HCT116 (cell line): ENCODE results near the gene KLHL18. TPM values are rescaled to one million over a fixed set of nuclear protein-coding genes. Genes with fewer than 3 reads are reported as not detected.

Experiments used
- ATAC-seq: fragments of 200-7000 bp; cut with Tn5 transposase; 2 replicates; pipeline ENCODE4 v1.9.1; 2020; ENCODE audit warnings: mild to moderate bottlenecking, moderate library complexity
- BruUV-seq: library from RNA; stranded (reverse); fragments of 400-500 nt; replicated peaks from 2 replicates; lab custom pipeline; 2021; lab: Mats Ljungman, UMichigan
- CTCF ChIA-PET: fragments of 300-600 bp; sonication (Branson Sonifier 250); formaldehyde crosslinking; loops from one replicate; lab custom pipeline; 2021; ENCODE audit warnings: antibody characterized with exemption; lab: Charles Lee
- POLR2A ChIA-PET: fragments of 300-600, 350-600 bp; sonication (Branson Sonifier 250); formaldehyde crosslinking; loops from one replicate; lab custom pipeline; 2021; ENCODE audit warnings: antibody characterized with exemption; lab: Charles Lee
- RAD21 ChIA-PET, 2 experiments: fragments of 300-600 bp; sonication (Branson Sonifier 250); formaldehyde crosslinking; loops; one replicate each; lab custom pipeline; 2023; ENCODE audit warnings: low total read pairs in 2 of 2; ENCODE audit not compliant: uncharacterized antibody in 2 of 2, unreplicated experiment in 2 of 2, low non-redundant PET in 1 of 2; lab: Charles Lee
- DNase-seq: peaks from one replicate; pipeline ENCODE4 v3.0.0-alpha.2; 2010; ENCODE audit warnings: low read depth, low spot score
- H2AFZ ChIP-seq: fragments of 200-600 bp; shearing (Covaris generic), sonication (generic); 2 replicates; pipeline ENCODE4 v1.6.1; 2017; ENCODE audit warnings: low read depth, mixed run types, mixed read lengths, antibody characterized with exemption, low read length; ENCODE audit not compliant: poor library complexity, severe bottlenecking
- H3K27ac ChIP-seq: 2 replicates; pipeline ENCODE4 v1.5.1; 2012; ENCODE audit warnings: low read depth, low read length
- H3K27me3 ChIP-seq: fragments of 200-600 bp; sonication (generic); 2 replicates; pipeline ENCODE4 v1.6.1; 2016; ENCODE audit warnings: mixed run types, low read length, mixed read lengths; ENCODE audit not compliant: insufficient read depth
- H3K36me3 ChIP-seq, 2 experiments: fragments of 200-500 bp in 1 of 2; fragments of 200-600 bp in 1 of 2; sonication (Bioruptor generic) in 1 of 2; sonication (generic) in 1 of 2; 2 replicates each; pipeline versions ENCODE4 v1.5.1 to v1.6.1; 2014 to 2016; ENCODE audit warnings: low read length in 2 of 2, inconsistent platforms in 1 of 2, mixed read lengths in 1 of 2, mixed run types in 1 of 2; ENCODE audit not compliant: insufficient read depth in 2 of 2, control insufficient read depth in 1 of 2
- H3K4me1 ChIP-seq, 2 experiments: fragments of 200-600 bp in 1 of 2; sonication (generic) in 1 of 2; 2 replicates each; pipeline versions ENCODE4 v1.5.1 to v1.6.1; 2012 to 2017; ENCODE audit warnings: low read length in 2 of 2, inconsistent platforms in 1 of 2, mild to moderate bottlenecking in 1 of 2, mixed read lengths in 1 of 2, mixed run types in 1 of 2, moderate library complexity in 1 of 2; ENCODE audit not compliant: insufficient read depth in 2 of 2, control insufficient read depth in 1 of 2
- H3K4me2 ChIP-seq: fragments of 200-600 bp; sonication (generic); 2 replicates; pipeline ENCODE4 v1.6.1; 2017; ENCODE audit warnings: mixed run types, low read length, mixed read lengths
- H3K4me3 ChIP-seq, 2 experiments: fragments of 200-600 bp in 1 of 2; sonication (generic) in 1 of 2; replicated peaks in 1 of 2; 2 replicates each; pipeline ENCODE4 v1.5.1; 2011 to 2016; ENCODE audit warnings: low read length in 2 of 2, control low read depth in 1 of 2, low read depth in 1 of 2, mild to moderate bottlenecking in 1 of 2, mixed read lengths in 1 of 2, mixed run types in 1 of 2
- H3K79me2 ChIP-seq: fragments of 200-600 bp; sonication (generic); 2 replicates; pipeline ENCODE4 v1.6.1; 2017; ENCODE audit warnings: mild to moderate bottlenecking, mixed run types, low read length, moderate library complexity, mixed read lengths; ENCODE audit not compliant: insufficient read depth
- H3K9ac ChIP-seq: fragments of 200-600 bp; sonication (generic); 2 replicates; pipeline ENCODE4 v1.6.1; 2016; ENCODE audit warnings: low read length, mixed read lengths
- H3K9me2 ChIP-seq: fragments of 200-600 bp; sonication (generic), shearing (Covaris generic); 2 replicates; pipeline ENCODE4 v1.6.1; 2017; ENCODE audit warnings: mixed run types, mild to moderate bottlenecking, moderate library complexity; ENCODE audit not compliant: insufficient read depth
- H3K9me3 ChIP-seq, 2 experiments: fragments of 200-500 bp in 1 of 2; fragments of 200-600 bp in 1 of 2; sonication (Bioruptor generic) in 1 of 2; sonication (generic) in 1 of 2; 2 replicates each; pipeline ENCODE4 v1.6.1; 2014 to 2017; ENCODE audit warnings: low read length in 2 of 2, mixed read lengths in 2 of 2, inconsistent platforms in 1 of 2, low read depth in 1 of 2, mild to moderate bottlenecking in 1 of 2, mixed run types in 1 of 2, moderate library complexity in 1 of 2; ENCODE audit not compliant: control insufficient read depth in 1 of 2, insufficient read depth in 1 of 2
- H4K20me1 ChIP-seq: fragments of 200-600 bp; sonication (generic), shearing (Covaris generic); 2 replicates; pipeline ENCODE4 v1.6.1; 2017; ENCODE audit warnings: mixed run types, mild to moderate bottlenecking, moderate library complexity; ENCODE audit not compliant: insufficient read depth
- CBX3 ChIP-seq: IDR thresholded peaks from 2 replicates; pipeline ENCODE4 v1.6.1; 2012; ENCODE audit warnings: low read depth
- CEBPB ChIP-seq: IDR thresholded peaks from 2 replicates; pipeline ENCODE4 v1.6.1; 2012; ENCODE audit warnings: low read depth
- EGR1 ChIP-seq: IDR thresholded peaks from 2 replicates; pipeline ENCODE4 v1.6.1; 2012; ENCODE audit warnings: low read depth
- FOSL1 ChIP-seq: IDR thresholded peaks from 2 replicates; pipeline ENCODE4 v1.6.1; 2012; ENCODE audit warnings: low read depth
- JUND ChIP-seq: IDR thresholded peaks from 2 replicates; pipeline ENCODE4 v1.6.1; 2012
- POLR2A ChIP-seq: IDR thresholded peaks from 2 replicates; pipeline ENCODE4 v1.7.0; 2011; ENCODE audit warnings: borderline replicate concordance; ENCODE audit not compliant: insufficient read depth, insufficient read length; ENCODE audit errors: extremely low read depth
- POLR2AphosphoS5 ChIP-seq: IDR thresholded peaks from 2 replicates; pipeline ENCODE4 v1.6.1; 2011; ENCODE audit warnings: mild to moderate bottlenecking, low read depth, low read length, moderate library complexity
- RAD21 ChIP-seq: IDR thresholded peaks from 2 replicates; pipeline ENCODE4 v1.6.1; 2012; ENCODE audit warnings: low read depth, mild to moderate bottlenecking
- SIN3A ChIP-seq: IDR thresholded peaks from 2 replicates; pipeline ENCODE4 v1.6.1; 2012; ENCODE audit warnings: low read depth
- SRF ChIP-seq: IDR thresholded peaks from 2 replicates; pipeline ENCODE4 v1.6.1; 2012; ENCODE audit warnings: low read depth
- TCF7L2 ChIP-seq: IDR thresholded peaks from 2 replicates; pipeline ENCODE4 v1.7.0; 2011; ENCODE audit warnings: borderline replicate concordance, inconsistent platforms; ENCODE audit not compliant: insufficient read depth, insufficient read length; ENCODE audit errors: extremely low read depth
- YY1 ChIP-seq: IDR thresholded peaks from 2 replicates; pipeline ENCODE4 v1.6.1; 2011; ENCODE audit warnings: low read length, low read depth, moderate library complexity, mild to moderate bottlenecking; ENCODE audit not compliant: insufficient replicate concordance; ENCODE audit errors: extremely low read depth
- ZFX ChIP-seq: fragments of 450-650 bp; IDR thresholded peaks from 2 replicates; pipeline ENCODE4 v1.6.1; 2017
- ZNF274 ChIP-seq: fragments of 200-500 bp; sonication (Bioruptor generic); IDR thresholded peaks from 2 replicates; pipeline ENCODE4 v1.6.1; 2014; ENCODE audit warnings: mild to moderate bottlenecking, low read depth, low read length, inconsistent platforms
- intact Hi-C: fragments of 100-400 bp; cut with micrococcal nuclease; formaldehyde crosslinking; loops from 2 replicates; pipeline ENCODE4 v1.10.0; 2022
- total RNA-seq: library from RNA; stranded (reverse); gene quantifications from one replicate; pipeline ENCODE4 v1.2.1, GENCODE V29; 2021; ENCODE audit not compliant: unreplicated experiment
- TF ChIP-seq, protein P1 (sequence below): IDR thresholded peaks from 2 replicates; pipeline ENCODE4 v1.6.1; 2012
- TF ChIP-seq, protein P2 (sequence below): IDR thresholded peaks from 2 replicates; pipeline ENCODE4 v1.6.1; 2011; ENCODE audit warnings: mild to moderate bottlenecking, low read length, moderate library complexity; ENCODE audit not compliant: insufficient replicate concordance; ENCODE audit errors: extremely low read depth
- TF ChIP-seq, protein P3 (sequence below): IDR thresholded peaks from 2 replicates; pipeline ENCODE4 v1.6.1; 2012

KLHL18 gene
- total RNA-seq, 1 experiment from 2014 or later: 32.3 TPM

DNA sequence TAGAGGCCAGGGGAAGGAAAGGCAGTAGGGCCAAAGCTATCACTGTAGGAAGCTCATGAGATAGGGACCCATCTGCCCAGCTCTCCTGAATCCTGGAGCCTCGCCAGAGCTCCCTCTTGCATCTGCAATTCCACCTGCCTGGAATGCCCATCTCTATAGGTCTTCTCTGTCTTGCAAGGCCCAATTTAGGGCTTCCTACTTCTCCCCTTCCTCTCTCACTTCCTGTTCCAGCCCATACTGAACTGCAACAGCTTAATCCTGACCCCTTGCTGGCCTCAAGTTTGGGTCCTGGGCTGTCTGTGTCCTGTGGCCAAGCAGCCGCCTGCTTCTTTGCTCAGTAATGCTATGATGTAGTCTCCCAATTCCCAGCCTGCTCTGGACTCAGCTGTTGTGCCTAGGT is 94.4 kb downstream of the KLHL18 start:
- Histone ChIP-seq H3K79me2 (peaks cover 26% of the 10 kb centered on the region), H3K4me3 (no peak overlapping the region), H3K36me3 (no peaks in the 10 kb centered on the region), H3K9me2 (no peaks in the 10 kb centered on the region), H3K27ac (no peak overlapping the region), H4K20me1 (no peaks in the 10 kb centered on the region), H3K9me3 (no peaks in the 10 kb centered on the region), H3K27me3 (no peaks in the 10 kb centered on the region), H3K4me2 (no peak overlapping the region), H2AFZ (no peak overlapping the region), H3K9ac (no peak overlapping the region), H3K4me1 (peaks cover 9 to 23% of the 10 kb centered on the region in 2 experiments)
- ATAC-seq: no peak
- 0 out of 2 replicates have a peak, but pooled peaks have one; percentile 20 for TF ChIP-seq POLR2AphosphoS5
- TF ChIP-seq CEBPB: no peak
- intact Hi-C loops: no loop called here
- no peak for DNase-seq
- ChIA-PET POLR2A (no interaction called here), CTCF (no interaction called here), RAD21 (no interaction called here)
- BruUV-seq: no TSS peak

DNA sequence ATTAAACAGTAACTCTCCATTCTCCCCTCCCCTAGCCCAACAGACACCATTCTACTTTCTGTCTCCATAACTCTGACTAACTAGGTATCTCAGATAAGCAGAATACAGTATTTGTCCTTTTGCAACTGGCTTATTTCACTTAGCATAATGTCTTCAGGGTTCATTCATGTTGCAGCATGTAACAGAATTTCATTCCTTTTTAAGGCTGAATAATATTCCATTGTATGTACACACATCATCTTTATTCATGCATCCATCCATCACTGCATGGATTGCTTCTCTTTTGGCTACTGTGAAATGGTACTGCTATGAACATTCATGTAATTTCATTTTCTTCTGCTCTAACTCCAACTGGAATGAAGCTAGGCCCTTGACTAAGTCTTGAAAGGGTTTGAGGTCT is 96.1 kb downstream of the KLHL18 start:
- 0 out of 2 replicates have a peak overlapping the region, but pooled peaks have one; percentile 94 for H3K9ac ChIP-seq

More for the DNA sequence above, 96.1 kb downstream of the KLHL18 start:
- Histone ChIP-seq H3K4me2 (peak overlapping the region; percentile 88), H4K20me1 (no peaks in the 10 kb centered on the region), H3K27ac (no peak overlapping the region), H3K36me3 (no peaks in the 10 kb centered on the region), H3K79me2 (peaks cover 43% of the 10 kb centered on the region), H3K4me3 (no peak overlapping the region), H3K9me3 (no peaks in the 10 kb centered on the region), H3K9me2 (no peaks in the 10 kb centered on the region), H2AFZ (no peak overlapping the region), H3K27me3 (no peaks in the 10 kb centered on the region), H3K4me1 (peaks cover 9 to 25% of the 10 kb centered on the region in 2 experiments)
- BruUV-seq: no TSS peak
- DNase-seq (no peak), ATAC-seq (no peak)
- ChIA-PET POLR2A (no interaction called here), CTCF (no interaction called here), RAD21 (no interaction called here)
- no peak for TF ChIP-seq ZFX
- no peak for TF ChIP-seq SIN3A
- TF ChIP-seq RAD21: no peak
- TF ChIP-seq POLR2AphosphoS5: no peak
- no peak for TF ChIP-seq EGR1
- TF ChIP-seq JUND: no peak
- no peak for TF ChIP-seq FOSL1
- no peak for TF ChIP-seq TCF7L2
- TF ChIP-seq, protein P1, sequence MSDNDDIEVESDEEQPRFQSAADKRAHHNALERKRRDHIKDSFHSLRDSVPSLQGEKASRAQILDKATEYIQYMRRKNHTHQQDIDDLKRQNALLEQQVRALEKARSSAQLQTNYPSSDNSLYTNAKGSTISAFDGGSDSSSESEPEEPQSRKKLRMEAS: no peak
- no peak for TF ChIP-seq YY1
- no peak for TF ChIP-seq CEBPB
- TF ChIP-seq, protein P2, sequence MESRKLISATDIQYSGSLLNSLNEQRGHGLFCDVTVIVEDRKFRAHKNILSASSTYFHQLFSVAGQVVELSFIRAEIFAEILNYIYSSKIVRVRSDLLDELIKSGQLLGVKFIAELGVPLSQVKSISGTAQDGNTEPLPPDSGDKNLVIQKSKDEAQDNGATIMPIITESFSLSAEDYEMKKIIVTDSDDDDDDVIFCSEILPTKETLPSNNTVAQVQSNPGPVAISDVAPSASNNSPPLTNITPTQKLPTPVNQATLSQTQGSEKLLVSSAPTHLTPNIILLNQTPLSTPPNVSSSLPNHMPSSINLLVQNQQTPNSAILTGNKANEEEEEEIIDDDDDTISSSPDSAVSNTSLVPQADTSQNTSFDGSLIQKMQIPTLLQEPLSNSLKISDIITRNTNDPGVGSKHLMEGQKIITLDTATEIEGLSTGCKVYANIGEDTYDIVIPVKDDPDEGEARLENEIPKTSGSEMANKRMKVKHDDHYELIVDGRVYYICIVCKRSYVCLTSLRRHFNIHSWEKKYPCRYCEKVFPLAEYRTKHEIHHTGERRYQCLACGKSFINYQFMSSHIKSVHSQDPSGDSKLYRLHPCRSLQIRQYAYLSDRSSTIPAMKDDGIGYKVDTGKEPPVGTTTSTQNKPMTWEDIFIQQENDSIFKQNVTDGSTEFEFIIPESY: no peak
- TF ChIP-seq, protein P3, sequence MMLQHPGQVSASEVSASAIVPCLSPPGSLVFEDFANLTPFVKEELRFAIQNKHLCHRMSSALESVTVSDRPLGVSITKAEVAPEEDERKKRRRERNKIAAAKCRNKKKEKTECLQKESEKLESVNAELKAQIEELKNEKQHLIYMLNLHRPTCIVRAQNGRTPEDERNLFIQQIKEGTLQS: no peak
- no peak for TF ChIP-seq ZNF274
- no peak for TF ChIP-seq CBX3
- no peak for TF ChIP-seq POLR2A
- TF ChIP-seq SRF: no peak
- intact Hi-C loops: no loop called here
